SU-DHL-6 (cell line): ENCODE data around the gene THSD4.

Source experiments
- H2AFZ ChIP-seq: fragments of 200-600 bp; sonication (generic); 2 replicates; pipeline ENCODE4 v1.6.1; 2014; ENCODE audit warnings: low read depth, mild to moderate bottlenecking, moderate library complexity, mixed read lengths, antibody characterized with exemption, low read length; ENCODE audit not compliant: severe bottlenecking
- H3F3A ChIP-seq: fragments of 200-600 bp; shearing (Covaris generic); 2 replicates; pipeline ENCODE4 v1.6.0; 2016; ENCODE audit warnings: antibody characterized with exemption, mild to moderate bottlenecking; ENCODE audit not compliant: insufficient read depth
- H3K27ac ChIP-seq: fragments of 200-600 bp; sonication (generic); 2 replicates; pipeline ENCODE4 v1.5.1; 2016; ENCODE audit warnings: low read depth, mild to moderate bottlenecking, low read length, moderate library complexity, mixed read lengths
- H3K27me3 ChIP-seq: fragments of 200-600 bp; sonication (generic), shearing (Covaris generic); 2 replicates; pipeline ENCODE4 v1.6.0; 2014; ENCODE audit warnings: mild to moderate bottlenecking, low read length
- H3K36me3 ChIP-seq: fragments of 200-600 bp; sonication (generic); 2 replicates; pipeline ENCODE4 v1.6.1; 2014; ENCODE audit warnings: mild to moderate bottlenecking, low read length, mixed read lengths
- H3K4me2 ChIP-seq: fragments of 300-600, 200-600 bp; shearing (Covaris generic), sonication (generic); 2 replicates; pipeline ENCODE4 v1.6.0; 2014; ENCODE audit warnings: low read length, low read depth, mild to moderate bottlenecking; ENCODE audit not compliant: poor library complexity, severe bottlenecking
- H3K4me3 ChIP-seq: fragments of 200-600 bp; sonication (generic); 2 replicates; pipeline ENCODE4 v1.5.1; 2014; ENCODE audit warnings: antibody characterized with exemption, low read length, mild to moderate bottlenecking, mixed read lengths; ENCODE audit not compliant: insufficient read depth, poor library complexity, severe bottlenecking
- H3K79me2 ChIP-seq: fragments of 200-600 bp; sonication (generic); 2 replicates; pipeline ENCODE4 v1.6.1; 2014; ENCODE audit warnings: mild to moderate bottlenecking, low read length, moderate library complexity; ENCODE audit not compliant: insufficient read depth
- H3K9ac ChIP-seq: fragments of 200-600 bp; sonication (generic); 2 replicates; pipeline ENCODE4 v1.7.0; 2014; ENCODE audit warnings: mild to moderate bottlenecking, low read length
- H3K9me2 ChIP-seq: fragments of 200-600 bp; sonication (generic); replicated peaks from 2 replicates; pipeline ENCODE4 v1.6.1; 2014; ENCODE audit warnings: low read length; ENCODE audit not compliant: insufficient read depth
- H3K9me3 ChIP-seq: fragments of 200-600 bp; sonication (generic); 2 replicates; pipeline ENCODE4 v1.6.1; 2014; ENCODE audit warnings: low read length, mixed read lengths; ENCODE audit not compliant: insufficient read depth
- H4K20me1 ChIP-seq: fragments of 200-600 bp; sonication (generic); 2 replicates; pipeline ENCODE4 v1.6.1; 2014; ENCODE audit warnings: low read depth, mild to moderate bottlenecking, antibody characterized with exemption, low read length, moderate library complexity, mixed read lengths
- EZH2phosphoT487 ChIP-seq: fragments of 200-600 bp; sonication (generic), shearing (Covaris generic); conservative IDR thresholded peaks from 2 replicates; pipeline ENCODE4 v1.6.1; 2018; ENCODE audit warnings: mild to moderate bottlenecking, antibody characterized with exemption, low read length, moderate library complexity, mixed read lengths
- TF ChIP-seq, protein P1 (sequence below): fragments of 200-600 bp; sonication (generic); IDR thresholded peaks from one replicate; pipeline ENCODE4 v1.5.1; 2017; ENCODE audit warnings: antibody characterized with exemption, mild to moderate bottlenecking, low read length, moderate library complexity; ENCODE audit not compliant: insufficient read depth, poor library complexity, severe bottlenecking

Gene THSD4

DNA sequence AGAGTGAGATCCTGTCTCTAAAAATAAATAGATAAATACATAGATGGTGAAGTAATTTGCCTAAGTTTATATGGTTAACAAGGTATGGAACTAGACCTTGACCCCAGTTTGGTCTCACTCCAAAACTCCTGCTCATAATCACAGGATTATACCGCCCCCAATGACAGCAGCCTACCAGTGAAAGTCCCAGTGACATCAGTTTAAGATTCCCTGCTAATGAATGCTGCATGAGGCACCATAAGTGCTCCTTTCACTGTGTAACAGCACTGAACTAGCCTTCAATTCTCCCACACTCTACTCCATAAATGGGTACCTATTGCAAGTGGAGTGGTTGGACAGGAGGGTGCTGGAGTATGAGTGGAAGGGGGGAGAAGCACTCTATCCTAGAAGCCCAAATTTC, 23.7 kb upstream of the THSD4 start:
- H4K20me1 ChIP-seq, result no peaks in the 10 kb centered on the region
- TF ChIP-seq, protein P1, sequence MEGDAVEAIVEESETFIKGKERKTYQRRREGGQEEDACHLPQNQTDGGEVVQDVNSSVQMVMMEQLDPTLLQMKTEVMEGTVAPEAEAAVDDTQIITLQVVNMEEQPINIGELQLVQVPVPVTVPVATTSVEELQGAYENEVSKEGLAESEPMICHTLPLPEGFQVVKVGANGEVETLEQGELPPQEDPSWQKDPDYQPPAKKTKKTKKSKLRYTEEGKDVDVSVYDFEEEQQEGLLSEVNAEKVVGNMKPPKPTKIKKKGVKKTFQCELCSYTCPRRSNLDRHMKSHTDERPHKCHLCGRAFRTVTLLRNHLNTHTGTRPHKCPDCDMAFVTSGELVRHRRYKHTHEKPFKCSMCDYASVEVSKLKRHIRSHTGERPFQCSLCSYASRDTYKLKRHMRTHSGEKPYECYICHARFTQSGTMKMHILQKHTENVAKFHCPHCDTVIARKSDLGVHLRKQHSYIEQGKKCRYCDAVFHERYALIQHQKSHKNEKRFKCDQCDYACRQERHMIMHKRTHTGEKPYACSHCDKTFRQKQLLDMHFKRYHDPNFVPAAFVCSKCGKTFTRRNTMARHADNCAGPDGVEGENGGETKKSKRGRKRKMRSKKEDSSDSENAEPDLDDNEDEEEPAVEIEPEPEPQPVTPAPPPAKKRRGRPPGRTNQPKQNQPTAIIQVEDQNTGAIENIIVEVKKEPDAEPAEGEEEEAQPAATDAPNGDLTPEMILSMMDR, result no peak
- TF ChIP-seq EZH2phosphoT487, result no peak
- no peaks in the 10 kb centered on the region for H3K36me3 ChIP-seq
- H3K9me2 ChIP-seq, result no peaks in the 10 kb centered on the region
- no peaks in the 10 kb centered on the region for H3K9me3 ChIP-seq
- H3F3A ChIP-seq, result no peaks in the 10 kb centered on the region
- H3K27ac ChIP-seq, result no peak overlapping the region
- H2AFZ ChIP-seq, result no peak overlapping the region
- H3K4me2 ChIP-seq, result no peak overlapping the region
- H3K79me2 ChIP-seq, result no peaks in the 10 kb centered on the region
- no peak overlapping the region for H3K4me3 ChIP-seq
- H3K27me3 ChIP-seq, result no peaks in the 10 kb centered on the region
- H3K9ac ChIP-seq, result no peak overlapping the region

DNA sequence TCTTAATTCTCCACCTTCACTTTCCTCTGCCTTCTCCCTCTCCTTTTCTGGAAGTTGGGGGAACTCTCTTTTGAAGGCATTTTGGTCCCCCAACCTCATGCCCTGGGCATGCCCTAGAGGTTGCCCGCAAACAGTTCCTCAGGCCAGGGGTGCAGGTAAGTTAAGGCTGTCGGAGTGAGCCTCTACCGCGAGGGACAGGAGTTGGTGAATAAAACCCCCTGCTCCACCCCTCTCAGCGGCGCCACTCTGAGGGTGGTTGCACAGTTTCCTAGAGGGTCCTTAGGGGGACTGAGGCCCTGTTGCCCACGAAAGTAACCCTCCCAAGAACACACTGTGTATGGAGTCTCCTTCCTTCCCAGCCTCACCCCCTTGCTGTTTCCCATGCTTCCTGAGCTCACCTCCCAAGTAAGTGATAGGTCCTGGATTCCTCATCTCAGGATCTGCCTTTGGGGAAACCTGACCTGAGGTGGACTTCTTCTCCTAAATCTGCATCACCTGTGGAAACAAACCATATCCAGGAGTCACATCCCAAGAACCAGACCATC, 23.1 kb upstream of the THSD4 start:
- no peak overlapping the region for H3K27ac ChIP-seq
- no peak overlapping the region for H3K4me3 ChIP-seq
- H3K9me3 ChIP-seq, result no peaks in the 10 kb centered on the region
- no peaks in the 10 kb centered on the region for H3F3A ChIP-seq
- H3K9ac ChIP-seq, result no peak overlapping the region
- TF ChIP-seq, protein P1, result no peak
- TF ChIP-seq EZH2phosphoT487, result no peak
- no peak overlapping the region for H3K4me2 ChIP-seq
- H2AFZ ChIP-seq, result no peak overlapping the region
- no peaks in the 10 kb centered on the region for H4K20me1 ChIP-seq
- no peaks in the 10 kb centered on the region for H3K79me2 ChIP-seq
- H3K36me3 ChIP-seq, result no peaks in the 10 kb centered on the region
- H3K9me2 ChIP-seq, result no peaks in the 10 kb centered on the region
- no peaks in the 10 kb centered on the region for H3K27me3 ChIP-seq

DNA sequence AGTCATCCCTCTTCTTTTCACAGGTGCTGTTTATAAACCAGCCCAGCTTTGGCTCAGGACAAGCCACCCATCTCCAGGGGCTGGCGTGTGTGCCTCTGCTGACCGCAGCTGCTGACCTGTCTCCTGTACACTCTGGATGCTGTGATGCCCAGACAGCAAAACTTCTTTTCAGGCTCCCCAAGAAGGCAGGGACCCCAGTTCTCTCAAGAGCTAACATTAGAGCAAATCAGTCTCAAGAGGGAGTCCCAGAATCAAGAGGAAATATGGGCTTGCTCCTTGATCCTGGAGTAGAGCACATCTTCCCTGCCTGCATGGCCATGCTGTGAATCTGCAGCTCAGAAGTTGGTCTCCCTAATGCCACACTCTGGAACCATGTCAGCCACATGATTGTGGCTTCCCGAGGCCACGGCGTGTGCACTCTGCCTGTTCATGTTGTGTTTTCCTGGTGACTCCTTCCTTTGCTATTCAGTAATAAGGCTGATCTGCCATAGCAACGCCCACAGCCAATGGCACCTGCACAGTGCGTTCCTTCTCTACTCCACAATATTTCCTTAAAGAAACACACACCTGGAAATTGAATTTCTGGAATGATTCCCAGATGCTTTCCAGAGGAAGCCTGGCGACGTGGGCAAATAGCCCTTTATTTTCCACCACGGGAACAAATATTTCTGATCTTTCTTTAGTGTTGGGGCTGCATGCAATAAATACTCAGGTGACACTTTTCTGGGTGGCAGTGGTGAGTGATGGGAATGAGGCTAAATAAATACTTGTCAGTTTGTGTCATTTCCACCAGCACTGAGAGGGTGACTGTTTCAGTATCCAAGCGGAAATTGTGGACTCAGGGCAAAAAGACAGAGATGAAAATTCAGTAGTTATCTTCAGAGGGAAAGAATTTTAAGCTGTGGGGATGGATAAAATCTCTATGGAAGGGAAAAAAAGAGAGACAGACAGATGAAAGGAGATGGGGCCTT, 21.9 kb upstream of the THSD4 start:
- H3K9me3 ChIP-seq, result no peaks in the 10 kb centered on the region
- H3K4me3 ChIP-seq, result no peak overlapping the region
- no peaks in the 10 kb centered on the region for H3K36me3 ChIP-seq
- no peaks in the 10 kb centered on the region for H3K79me2 ChIP-seq
- no peaks in the 10 kb centered on the region for H4K20me1 ChIP-seq
- no peak overlapping the region for H3K9ac ChIP-seq
- no peak overlapping the region for H3K27ac ChIP-seq
- no peaks in the 10 kb centered on the region for H3F3A ChIP-seq
- no peak overlapping the region for H3K4me2 ChIP-seq
- no peak for TF ChIP-seq EZH2phosphoT487
- TF ChIP-seq, protein P1, result no peak
- H3K9me2 ChIP-seq, result no peaks in the 10 kb centered on the region
- H2AFZ ChIP-seq, result no peak overlapping the region
- H3K27me3 ChIP-seq, result no peaks in the 10 kb centered on the region
